Measurements from ENCODE around the gene ZMIZ2.
"Not testable (repeated sequence)": the region's sequence is repeated elsewhere in the genome, so short reads cannot be mapped to it uniquely, and the experiment has no call there.

ZMIZ2 gene

GRCh38 chr7:44775383-44776107, 26.9 kb downstream of the ZMIZ2 start:
- no peak for TF ChIP-seq CTCF (conservative IDR thresholded peaks at IDR 0.05; ENCODE audit: low read depth, low read length)
- no peak overlapping the region for H3K4me3 ChIP-seq (ENCODE audit: low read length)
- no peak for DNase-seq (ENCODE audit: low read depth)

- TF ChIP-seq CTCF (conservative IDR thresholded peaks at IDR 0.05; ENCODE audit: low read depth, low read length), result no peak
- no peak for DNase-seq (ENCODE audit: low read depth)
- H3K4me3 ChIP-seq (ENCODE audit: low read length), result no peak overlapping the region
Observed at GRCh38 chr7:44776211-44776610, 27.6 kb downstream of the ZMIZ2 start.

GRCh38 chr7:44782460-44782859, 33.8 kb downstream of the ZMIZ2 start:
- DNase-seq (ENCODE audit: low read depth), result no peak
- H3K4me3 ChIP-seq (ENCODE audit: low read length), result no peak overlapping the region
- no peak for TF ChIP-seq CTCF (conservative IDR thresholded peaks at IDR 0.05; ENCODE audit: low read depth, low read length)

GRCh38 chr7:44783407-44783806, 34.8 kb downstream of the ZMIZ2 start:
- H3K4me3 ChIP-seq (ENCODE audit: low read length), result no peak overlapping the region
- TF ChIP-seq CTCF (conservative IDR thresholded peaks at IDR 0.05; ENCODE audit: low read depth, low read length), result no peak
- DNase-seq (ENCODE audit: low read depth), result no peak

GRCh38 chr7:44784364-44784763, 35.7 kb downstream of the ZMIZ2 start:
- no peak for TF ChIP-seq CTCF (conservative IDR thresholded peaks at IDR 0.05; ENCODE audit: low read depth, low read length)
- no peak for DNase-seq (ENCODE audit: low read depth)
- H3K4me3 ChIP-seq (ENCODE audit: low read length), result no peak overlapping the region

- not testable (repeated sequence) for DNase-seq (ENCODE audit: low read depth); H3K4me3 ChIP-seq (ENCODE audit: low read length)
Observed at GRCh38 chr7:44785218-44785617, 36.6 kb downstream of the ZMIZ2 start.

GRCh38 chr7:44787041-44787440, 38.4 kb downstream of the ZMIZ2 start:
- DNase-seq (ENCODE audit: low read depth), result no peak
- H3K4me3 ChIP-seq (ENCODE audit: low read length), result no peak overlapping the region

More at GRCh38 chr7:44787041-44787440, 38.4 kb downstream of the ZMIZ2 start:
- no peak for TF ChIP-seq CTCF (conservative IDR thresholded peaks at IDR 0.05; ENCODE audit: low read depth, low read length)

All from retinal pigment epithelial cell (primary cell).